LoVo (cell line): Measurements from ENCODE around the gene RTL1.

Experiments used
- DNase-seq: peaks from one replicate; pipeline ENCODE4 v3.0.0-alpha.2; 2016; ENCODE audit warnings: low spot score

Gene RTL1

DNA sequence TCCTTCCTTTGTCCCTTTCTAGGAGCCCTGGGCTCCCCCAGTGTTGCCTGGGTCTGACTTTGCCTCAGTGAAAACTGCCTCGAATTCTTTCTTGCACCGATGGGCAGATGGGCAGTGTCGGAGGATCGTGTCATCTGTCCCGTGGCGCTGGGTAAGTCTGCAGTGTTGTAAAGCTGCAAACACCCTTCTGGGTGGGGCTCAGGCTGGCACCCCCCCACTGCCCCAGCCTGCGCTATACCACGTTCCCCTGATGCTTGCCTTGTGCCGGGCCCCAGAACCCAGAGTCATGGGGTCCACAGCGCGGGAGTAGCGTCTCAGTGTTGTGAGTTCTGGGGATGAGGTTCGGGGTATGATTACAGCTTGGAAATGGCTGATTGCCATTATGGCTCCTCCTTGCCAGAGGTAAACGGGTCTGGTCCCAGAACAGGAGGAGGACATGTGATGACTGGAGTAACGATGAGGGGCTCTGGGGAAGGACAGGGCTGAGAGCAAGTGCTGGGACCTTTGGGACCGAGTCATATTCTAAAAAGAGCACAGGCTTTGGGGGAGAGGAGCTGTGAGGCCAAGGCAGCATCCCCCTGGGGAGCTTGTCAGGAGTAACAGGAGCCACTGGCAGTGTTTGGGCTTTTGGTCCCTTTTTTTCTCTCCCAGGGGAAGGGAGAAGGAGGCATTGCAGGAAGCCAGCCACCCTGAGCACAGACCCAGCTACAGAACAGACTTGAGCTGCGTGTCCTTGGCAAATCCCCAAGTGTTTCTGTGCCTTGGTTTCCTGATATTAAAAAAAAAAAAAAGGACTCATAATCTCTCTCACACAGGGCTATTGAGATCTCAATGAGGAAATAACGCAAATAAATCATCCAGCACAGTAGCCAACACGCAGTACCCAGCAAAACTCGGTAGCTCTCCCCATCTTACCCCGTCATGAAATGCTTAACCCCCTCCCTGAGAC is 4.3 kb downstream of the RTL1 start:
- no peak for DNase-seq

GRCh38 chr14:100898465-100898864 is 5.1 kb downstream of the RTL1 start:
- no peak for DNase-seq

DNA sequence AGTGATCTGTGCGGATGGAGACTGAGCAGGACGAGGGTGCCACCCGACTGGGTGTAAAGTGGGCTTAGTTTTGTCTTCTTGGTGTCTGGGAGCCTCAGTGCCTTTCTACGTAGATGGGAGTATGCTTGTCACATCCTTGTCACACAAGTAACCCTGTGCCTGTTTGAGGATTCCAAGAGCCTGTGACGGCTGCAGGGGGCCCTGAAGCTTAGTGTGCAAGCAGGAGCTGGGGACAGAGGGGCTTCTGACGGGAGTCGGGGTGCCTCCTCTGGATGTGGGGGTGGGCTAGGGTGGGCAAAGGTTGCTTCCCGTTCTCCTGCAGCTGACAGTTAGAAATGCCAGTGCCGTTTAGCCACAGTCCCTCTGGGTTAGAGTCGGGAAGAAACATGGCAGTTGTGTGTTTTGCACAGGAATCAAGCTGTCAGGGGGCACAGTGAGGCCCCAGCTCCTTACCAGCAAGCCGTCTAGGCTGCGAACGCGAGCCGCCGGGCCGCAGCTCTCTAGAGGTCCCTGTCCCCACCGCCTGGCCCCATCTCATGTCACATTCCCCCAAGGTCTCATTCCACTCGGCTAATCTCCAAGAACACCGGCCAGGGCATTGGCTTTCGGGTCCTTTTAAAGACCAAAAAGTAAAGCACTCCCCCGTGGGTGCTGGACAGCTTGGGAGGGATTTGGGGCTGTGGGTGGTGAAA is 7.0 kb downstream of the RTL1 start:
- no peak for DNase-seq

- DNase-seq, result no peak
Measured at GRCh38 chr14:100895411-100895810, 8.1 kb downstream of the RTL1 start.

DNA sequence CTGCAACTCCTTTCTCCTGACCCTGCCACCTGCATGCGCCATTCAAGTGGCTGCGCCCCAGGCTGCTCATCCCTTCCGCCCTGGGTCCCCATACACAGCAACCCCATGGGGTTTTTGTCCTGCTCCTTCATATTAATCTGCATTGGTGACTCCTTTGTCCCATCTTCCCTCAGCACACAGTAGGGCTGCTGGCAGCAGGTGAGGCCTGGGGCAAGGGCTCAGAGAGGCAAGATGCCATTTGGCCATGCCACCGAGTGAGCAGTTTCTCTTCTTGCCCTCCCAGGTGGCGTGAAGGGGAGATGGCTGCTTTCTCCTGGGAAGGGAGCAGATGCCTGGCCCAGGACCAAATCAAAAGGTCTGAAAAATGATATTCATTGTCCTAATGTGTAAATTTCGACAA is 9.1 kb downstream of the RTL1 start:
- DNase-seq, result no peak

DNA sequence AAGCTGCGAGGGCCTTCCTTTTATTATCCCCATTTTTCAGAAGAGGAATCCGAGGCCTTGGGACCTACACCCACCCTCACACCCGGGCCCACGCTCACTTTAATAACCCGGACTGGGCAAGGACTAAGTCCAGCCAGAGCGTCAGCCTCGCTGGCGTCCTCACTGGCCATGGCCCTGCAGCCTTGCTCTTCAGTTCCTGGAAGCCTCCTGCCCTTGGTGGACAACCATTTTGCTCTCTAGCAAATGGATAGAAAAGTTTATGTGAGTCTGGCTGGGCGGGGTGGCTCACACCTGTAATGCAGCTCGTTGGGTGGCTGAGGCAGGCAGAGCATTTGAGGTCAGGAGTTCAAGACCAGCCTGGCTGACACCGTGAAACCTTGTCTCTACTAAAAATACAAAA is 9.8 kb downstream of the RTL1 start:
- no peak for DNase-seq

DNA sequence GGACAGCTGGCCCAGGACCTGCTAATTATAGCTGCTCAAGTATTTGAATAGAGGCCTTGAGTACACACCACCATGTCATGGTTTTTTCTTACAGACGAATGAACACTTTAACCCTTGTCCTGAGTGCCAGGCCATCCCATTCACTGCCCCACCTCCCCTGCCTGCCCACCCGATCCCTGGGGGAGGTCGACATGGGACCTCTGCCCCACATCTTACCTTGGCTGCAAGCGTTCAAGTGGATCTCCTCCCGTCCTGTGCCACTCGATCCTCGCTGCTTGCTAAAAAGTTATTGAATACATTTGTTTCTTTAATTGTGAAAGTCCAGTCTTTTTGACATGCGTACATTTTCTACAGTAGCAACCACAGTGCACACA is 10.3 kb downstream of the RTL1 start:
- no peak for DNase-seq

DNA sequence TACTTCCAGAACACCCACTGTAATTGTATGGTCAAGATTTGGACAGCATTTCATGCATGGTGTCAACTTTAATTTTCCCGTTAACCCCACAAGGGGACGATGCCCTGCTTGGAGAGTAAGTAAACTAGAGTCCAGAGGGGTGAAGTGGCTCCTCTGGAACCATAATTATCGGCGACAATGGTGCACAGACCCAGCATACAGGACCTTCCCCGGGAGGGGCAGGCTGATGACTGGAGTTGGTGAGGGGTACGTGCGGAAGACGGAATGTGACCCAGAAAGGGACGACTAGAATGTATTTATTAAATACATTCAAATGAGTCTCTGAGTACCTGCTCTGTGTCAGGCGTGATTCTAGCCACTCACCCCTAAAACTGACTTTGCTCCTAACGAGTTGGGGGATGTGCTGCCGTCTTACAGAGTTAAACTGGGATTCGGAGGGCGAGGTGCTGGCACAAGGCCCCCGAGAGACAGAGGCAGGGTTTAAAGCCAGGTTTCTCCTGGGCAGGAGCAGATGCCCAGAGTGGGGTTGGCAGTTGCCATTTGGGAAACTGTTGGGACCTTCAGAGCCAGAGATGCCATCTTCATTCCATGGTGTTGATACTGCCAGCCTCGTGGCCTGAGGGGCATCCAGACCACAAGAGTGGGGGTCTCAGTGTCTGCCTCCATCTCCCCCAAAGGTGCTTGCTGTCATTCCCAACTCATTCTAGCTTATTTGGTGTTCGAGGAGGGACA is 10.9 kb downstream of the RTL1 start:
- DNase-seq, result no peak

- no peak for DNase-seq
Measured at GRCh38 chr14:100891501-100892445, 11.7 kb downstream of the RTL1 start.

- DNase-seq, result no peak
Measured at GRCh38 chr14:100891051-100891450, 12.5 kb downstream of the RTL1 start.

- no peak for DNase-seq
Measured at GRCh38 chr14:100890061-100890850, 13.3 kb downstream of the RTL1 start.

DNA sequence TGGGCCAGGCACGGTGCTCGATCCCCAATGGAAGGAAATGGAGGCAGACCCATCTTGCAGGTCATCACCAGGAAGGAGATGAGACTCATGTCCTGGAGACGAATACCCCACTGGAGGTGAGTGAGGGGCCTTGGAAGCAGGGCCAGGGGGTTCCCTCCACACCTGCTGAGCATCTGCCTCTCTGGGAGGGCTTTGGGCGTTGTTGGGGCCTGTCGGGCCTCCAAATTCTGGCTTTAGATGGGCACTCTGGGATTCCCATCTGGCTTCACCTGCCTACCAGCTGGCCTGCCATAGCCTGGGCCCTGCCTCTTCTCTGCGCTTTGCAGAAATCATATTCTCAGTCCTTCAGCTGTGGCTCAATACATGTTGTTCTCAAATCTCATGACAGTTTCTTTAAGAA is 13.9 kb downstream of the RTL1 start:
- no peak for DNase-seq

DNA sequence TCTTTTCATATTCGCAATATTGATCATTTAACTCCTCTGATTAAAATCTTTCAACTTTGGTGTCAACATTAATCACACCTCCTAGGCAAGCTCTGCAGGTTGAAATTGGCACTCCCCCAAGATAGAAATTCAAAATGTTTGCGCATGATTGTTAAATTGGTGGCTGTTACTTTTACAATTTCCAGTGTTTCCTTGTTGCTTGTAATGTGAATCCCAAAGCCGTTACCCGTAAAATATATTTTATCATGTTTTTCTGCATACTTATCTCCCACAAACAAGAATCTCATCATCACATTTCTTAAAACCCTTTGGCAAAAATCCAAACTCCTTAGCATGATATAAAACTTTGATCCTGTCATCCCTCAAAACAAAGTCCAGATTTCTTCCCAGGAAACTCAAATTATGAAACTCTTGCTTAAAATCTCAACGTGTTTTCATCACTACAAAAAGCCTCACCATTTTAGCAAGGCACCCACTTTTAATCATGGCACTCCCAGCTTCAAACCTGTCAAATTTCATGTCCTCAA is 14.7 kb downstream of the RTL1 start:
- DNase-seq, result no peak

- DNase-seq, result no peak
Measured at GRCh38 chr14:100887728-100888335, 15.7 kb downstream of the RTL1 start.

DNA sequence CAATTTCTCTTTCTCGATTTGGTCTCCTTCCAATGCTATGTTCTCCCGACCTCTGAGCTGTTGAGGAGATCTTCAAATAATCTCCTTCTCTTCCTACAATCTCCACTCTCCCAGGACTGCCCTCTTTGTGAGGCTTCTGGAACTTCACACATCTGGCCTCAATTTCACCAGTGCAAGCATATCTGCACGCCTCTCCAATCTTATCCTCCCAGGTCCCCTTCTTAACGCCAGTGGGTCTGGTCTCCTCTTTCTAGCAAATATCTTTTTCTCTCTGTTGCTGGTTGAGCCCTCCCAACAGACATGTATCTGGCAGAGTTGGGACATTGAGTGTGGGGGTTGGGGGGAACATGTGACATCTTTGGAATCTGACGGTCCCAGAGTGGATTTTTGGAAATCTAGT is 17.9 kb downstream of the RTL1 start:
- DNase-seq, result no peak

DNA sequence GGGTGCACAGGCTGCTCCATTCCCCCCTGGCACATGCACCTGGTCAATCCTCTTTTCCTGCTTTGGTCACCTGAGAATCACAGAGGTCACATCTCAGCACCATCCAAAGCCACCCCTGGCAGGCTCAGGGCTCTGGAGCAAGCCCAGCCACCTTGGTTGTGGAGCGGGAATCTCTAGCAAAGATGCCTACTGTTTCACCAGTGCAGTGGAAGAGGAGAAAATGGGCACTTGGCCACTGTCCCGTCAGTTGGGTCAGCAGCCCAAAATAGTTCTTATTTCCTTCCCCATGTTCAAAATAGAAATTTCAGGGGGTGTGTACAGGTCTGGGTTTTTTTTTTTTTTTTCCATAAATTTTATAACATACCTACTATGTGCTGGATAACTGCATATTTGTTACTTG is 18.3 kb downstream of the RTL1 start:
- no peak for DNase-seq

- DNase-seq, result no peak
Measured at GRCh38 chr14:100884456-100884855, 19.1 kb downstream of the RTL1 start.

DNA sequence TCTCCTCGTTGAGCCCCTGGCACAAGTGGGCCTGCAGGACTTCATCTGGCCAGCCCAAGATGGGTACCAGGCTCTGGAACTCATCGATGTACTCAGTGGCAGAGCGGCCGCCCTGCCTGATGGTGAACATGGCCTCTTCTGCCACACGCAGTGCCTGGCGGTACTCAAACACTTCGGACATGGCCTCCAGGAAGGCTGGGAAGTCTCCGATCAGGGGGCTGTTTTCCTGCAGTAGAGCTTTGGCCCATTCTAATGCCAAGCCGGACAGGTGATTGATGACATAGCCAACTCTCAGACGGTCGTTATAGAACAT is 19.8 kb downstream of the RTL1 start:
- no peak for DNase-seq

DNA sequence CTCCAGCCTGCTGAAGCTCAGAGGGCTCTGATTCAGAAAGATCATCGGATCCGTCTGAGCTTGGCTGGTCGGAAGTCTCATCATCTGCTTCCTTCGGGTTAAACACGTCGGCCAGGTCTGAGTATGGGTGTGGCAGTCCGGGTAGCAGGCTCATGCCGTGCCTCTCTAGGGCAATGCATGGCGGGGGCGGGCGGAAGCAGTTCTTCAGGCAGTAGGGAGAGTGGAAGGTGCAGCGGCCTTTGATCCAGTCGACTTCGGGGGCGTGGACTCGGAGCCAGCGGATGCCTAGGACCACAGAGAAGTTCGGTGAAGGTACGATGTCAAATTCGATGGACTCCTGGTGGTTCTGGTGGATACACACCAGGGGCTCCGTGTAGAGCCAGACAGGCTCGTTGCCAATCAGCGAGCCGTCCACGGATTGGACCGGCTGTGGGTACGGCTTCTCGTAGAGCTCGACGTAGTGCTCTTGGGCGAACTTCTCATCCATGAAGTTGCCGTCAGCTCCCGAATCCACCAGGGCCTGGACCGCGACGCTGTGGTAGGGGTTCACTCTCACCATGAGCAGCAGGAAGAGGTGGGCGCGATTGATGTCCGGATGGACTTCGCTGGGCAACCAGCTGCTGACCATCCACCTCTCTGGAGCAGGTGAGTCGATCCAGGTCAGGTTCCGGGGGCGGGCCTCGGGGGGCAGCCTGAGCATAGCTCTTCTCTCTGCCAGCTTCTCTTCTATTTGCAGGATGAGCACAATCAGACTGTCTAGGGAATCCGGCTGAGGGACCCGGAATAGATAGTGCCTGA is 20.3 kb downstream of the RTL1 start:
- no peak for DNase-seq
